B cell (primary cell): Measurements from ENCODE around the gene TPCN1. TPM values are rescaled to one million over a fixed set of nuclear protein-coding genes. Genes with fewer than 3 reads are reported as not detected.
A peak's percentile ranks its signal among the peaks of the same experiment; 100 is the strongest.

Experiments
- ATAC-seq: fragments of 200-7000 bp; cut with Tn5 transposase; one replicate; pipeline ENCODE4 v1.10.0; 2021; ENCODE audit warnings: low read depth, mild to moderate bottlenecking, moderate number of reproducible peaks, moderate library complexity
- CTCF ChIA-PET: fragments of 350-600 bp; sonication (Branson Sonifier 250); formaldehyde crosslinking; loops from one replicate; lab custom pipeline; 2021; ENCODE audit warnings: antibody characterized with exemption, inconsistent platforms; lab: Charles Lee
- POLR2A ChIA-PET: fragments of 350-600 bp; sonication (Branson Sonifier 250); formaldehyde crosslinking; loops from one replicate; lab custom pipeline; 2021; ENCODE audit warnings: antibody characterized with exemption; lab: Charles Lee
- DNase-seq: peaks from one replicate; pipeline ENCODE4 v3.0.0; 2013
- H2AFZ ChIP-seq: 2 replicates; pipeline ENCODE4 v1.6.1; 2012; ENCODE audit warnings: mild to moderate bottlenecking, low read depth, low read length; ENCODE audit not compliant: insufficient read depth, poor library complexity, severe bottlenecking
- H3K27ac ChIP-seq, 2 donors: 1 replicate in 1 of 2; 2 replicates in 1 of 2; pipeline ENCODE4 v1.5.1; 2012 to 2013; ENCODE audit warnings: low read length in 2 of 2, mild to moderate bottlenecking in 2 of 2, moderate library complexity in 1 of 2
- H3K27me3 ChIP-seq, 4 experiments: fragments of 200-600 bp in 1 of 4; sonication (generic) in 1 of 4; replicated peaks in 1 of 4; 1 replicate in 2 of 4; 2 replicates in 2 of 4; pipeline versions ENCODE4 v1.6.1 to v1.7.0; 2013 to 2016; ENCODE audit warnings: low read length in 3 of 4, mild to moderate bottlenecking in 2 of 4, mixed read lengths in 1 of 4, moderate library complexity in 1 of 4; ENCODE audit not compliant: insufficient read depth in 4 of 4, control insufficient read depth in 3 of 4; ENCODE audit errors: control extremely low read depth in 1 of 4
- H3K36me3 ChIP-seq, 2 experiments: replicated peaks in 1 of 2; 1 replicate in 1 of 2; 2 replicates in 1 of 2; pipeline versions ENCODE4 v1.6.1 to v1.7.1; 2013; ENCODE audit warnings: low read length in 1 of 2; ENCODE audit not compliant: insufficient read depth in 2 of 2, control insufficient read depth in 1 of 2; ENCODE audit errors: control extremely low read depth in 1 of 2, extremely low read depth in 1 of 2
- H3K4me1 ChIP-seq, 2 donors: fragments of 200-600 bp in 1 of 2; sonication (generic) in 1 of 2; 1 replicate in 1 of 2; 2 replicates in 1 of 2; pipeline versions ENCODE4 v1.5.1 to v1.6.1; 2013 to 2017; ENCODE audit warnings: low read length in 2 of 2; ENCODE audit not compliant: control insufficient read depth in 2 of 2, insufficient read depth in 2 of 2
- H3K4me2 ChIP-seq: replicated peaks from 2 replicates; pipeline ENCODE3; 2012; ENCODE audit warnings: mild to moderate bottlenecking, low read depth, low read length; ENCODE audit not compliant: poor library complexity, severe bottlenecking
- H3K4me3 ChIP-seq, 5 experiments: fragments of 200-600 bp in 1 of 5; sonication (generic) in 1 of 5; 1 replicate in 3 of 5; 2 replicates in 2 of 5; pipeline versions ENCODE4 v1.5.1 to v1.7.0; 2011 to 2016; ENCODE audit warnings: low read length in 4 of 5, mild to moderate bottlenecking in 4 of 5, low read depth in 2 of 5, control low read depth in 1 of 5, moderate library complexity in 1 of 5; ENCODE audit not compliant: insufficient read depth in 1 of 5; ENCODE audit errors: control extremely low read depth in 1 of 5, extremely low read depth in 1 of 5
- H3K79me2 ChIP-seq: fragments of 200-600 bp; sonication (generic); one replicate; pipeline ENCODE4 v1.6.0; 2016; ENCODE audit warnings: low read length; ENCODE audit not compliant: control insufficient read depth, insufficient read depth
- H3K9ac ChIP-seq: fragments of 200-600 bp; sonication (generic); 2 replicates; pipeline ENCODE4 v1.6.1; 2017; ENCODE audit warnings: mild to moderate bottlenecking, low read length, moderate library complexity
- H3K9me3 ChIP-seq, 3 donors: one replicate each; pipeline versions ENCODE4 v1.6.1 to v1.7.1; 2013; ENCODE audit warnings: low read length in 2 of 3; ENCODE audit not compliant: control insufficient read depth in 2 of 3, insufficient read depth in 1 of 3; ENCODE audit errors: control extremely low read depth in 1 of 3
- H4K20me1 ChIP-seq: 2 replicates; pipeline ENCODE4 v1.6.0; 2012; ENCODE audit warnings: mild to moderate bottlenecking, low read length; ENCODE audit not compliant: insufficient read depth, control insufficient read depth, poor library complexity, severe bottlenecking
- H3K27ac Mint-ChIP-seq: one replicate; pipeline ENCODE4 v1.8.0; 2021; ENCODE audit warnings: mixed read lengths
- H3K27me3 Mint-ChIP-seq: one replicate; pipeline ENCODE4 v1.8.0; 2021; ENCODE audit warnings: mixed read lengths
- H3K4me1 Mint-ChIP-seq: one replicate; pipeline ENCODE4 v1.8.0; 2021; ENCODE audit warnings: mixed read lengths
- H3K4me3 Mint-ChIP-seq: one replicate; pipeline ENCODE4 v1.8.0; 2021; ENCODE audit warnings: mixed read lengths
- H3K9me3 Mint-ChIP-seq: one replicate; pipeline ENCODE4 v1.8.0; 2022; ENCODE audit warnings: mixed read lengths; ENCODE audit not compliant: insufficient read depth
- EZH2 ChIP-seq: IDR thresholded peaks from 2 replicates; pipeline ENCODE4 v1.6.1; 2012; ENCODE audit warnings: borderline replicate concordance, low read depth, mild to moderate bottlenecking, moderate library complexity, low read length; ENCODE audit not compliant: insufficient read depth, poor library complexity, severe bottlenecking
- WGBS: methylation state at CpG from one replicate; pipeline ENCODE4 v1.1.5; 2013; ENCODE audit warnings: missing lambda C conversion rate; ENCODE audit not compliant: insufficient coverage; 5-methylcytosine and 5-hydroxymethylcytosine counted together
- intact Hi-C: fragments of 100-400 bp; cut with micrococcal nuclease; formaldehyde crosslinking; loops from one replicate; pipeline ENCODE4 v1.10.0; 2022
- polyA plus RNA-seq: library from polyadenylated mRNA; depleted of rRNA; stranded (reverse); fragments of >200 nt; gene quantifications from 2 replicates; pipeline ENCODE4 v1.2.3, GENCODE V29; 2012
- total RNA-seq, 2 donors: library from RNA; stranded (reverse); fragments of 120-200 nt in 1 of 2; gene quantifications; 1 replicate in 1 of 2; 2 replicates in 1 of 2; pipeline versions ENCODE4 v1.2.3 to v1.2.4, GENCODE V29; 2013 to 2022
- TF ChIP-seq, protein P1 (sequence below): fragments of 200-600 bp; IDR thresholded peaks from one replicate; pipeline ENCODE4 v1.8.0; 2022; ENCODE audit warnings: antibody characterized with exemption, mild to moderate bottlenecking

Gene TPCN1
- total and polyA plus RNA-seq, 2 donors (not counting 1 experiment from before 2014, with no cell fraction given): 80.8 to 258 TPM

DNA sequence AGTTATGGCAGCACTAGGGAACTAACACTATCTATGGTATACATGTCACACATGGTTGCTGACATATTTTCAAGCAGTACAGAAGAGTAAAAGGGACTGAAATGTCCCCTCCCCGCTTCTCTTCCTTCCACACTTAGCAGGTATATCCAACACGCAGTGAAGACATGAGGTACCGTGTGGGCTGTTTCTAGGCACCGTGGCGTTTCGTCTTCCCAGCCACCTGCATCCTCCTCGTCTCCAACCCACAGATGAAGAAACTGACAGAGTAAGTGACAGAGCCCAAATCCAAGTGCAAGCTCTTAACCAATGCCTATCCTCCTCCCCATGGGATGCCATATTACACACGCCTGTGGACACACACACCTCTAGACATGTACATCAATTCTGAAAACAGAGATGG, 81.2 kb downstream of the TPCN1 start:
- Histone ChIP-seq H3K9me3 (no peaks in the 10 kb centered on the region), H3K36me3 (peaks cover 0 to 14% of the 10 kb centered on the region in 2 experiments), H3K4me3 (no peak overlapping the region), H3K4me1 (peaks cover 11 to 19% of the 10 kb centered on the region in 2 donors), H3K27ac (no peak overlapping the region), H2AFZ (no peak overlapping the region), H3K4me2 (peak overlapping the region; percentile 49), H3K9ac (no peak overlapping the region), H4K20me1 (no peaks in the 10 kb centered on the region), H3K79me2 (no peaks in the 10 kb centered on the region), H3K27me3 (no peaks in the 10 kb centered on the region)
- intact Hi-C loops: no loop called here
- whole genome bisulfite sequencing: 61% methylated on average over 7 of the region's 8 CpGs
- Mint-ChIP-seq H3K9me3 (no peaks in the 10 kb centered on the region), H3K27ac (no peak overlapping the region), H3K4me3 (no peak overlapping the region), H3K4me1 (peaks cover 20% of the 10 kb centered on the region), H3K27me3 (no peaks in the 10 kb centered on the region)
- CTCF ChIA-PET: interaction anchor here (1.0 to 1.2 kb wide), 2 partner anchors 26 to 105 kb away, joined by 3 to 4 read pairs; no protein-coding TSS in a partner anchor
- no peak for TF ChIP-seq EZH2
- TF ChIP-seq, protein P1, sequence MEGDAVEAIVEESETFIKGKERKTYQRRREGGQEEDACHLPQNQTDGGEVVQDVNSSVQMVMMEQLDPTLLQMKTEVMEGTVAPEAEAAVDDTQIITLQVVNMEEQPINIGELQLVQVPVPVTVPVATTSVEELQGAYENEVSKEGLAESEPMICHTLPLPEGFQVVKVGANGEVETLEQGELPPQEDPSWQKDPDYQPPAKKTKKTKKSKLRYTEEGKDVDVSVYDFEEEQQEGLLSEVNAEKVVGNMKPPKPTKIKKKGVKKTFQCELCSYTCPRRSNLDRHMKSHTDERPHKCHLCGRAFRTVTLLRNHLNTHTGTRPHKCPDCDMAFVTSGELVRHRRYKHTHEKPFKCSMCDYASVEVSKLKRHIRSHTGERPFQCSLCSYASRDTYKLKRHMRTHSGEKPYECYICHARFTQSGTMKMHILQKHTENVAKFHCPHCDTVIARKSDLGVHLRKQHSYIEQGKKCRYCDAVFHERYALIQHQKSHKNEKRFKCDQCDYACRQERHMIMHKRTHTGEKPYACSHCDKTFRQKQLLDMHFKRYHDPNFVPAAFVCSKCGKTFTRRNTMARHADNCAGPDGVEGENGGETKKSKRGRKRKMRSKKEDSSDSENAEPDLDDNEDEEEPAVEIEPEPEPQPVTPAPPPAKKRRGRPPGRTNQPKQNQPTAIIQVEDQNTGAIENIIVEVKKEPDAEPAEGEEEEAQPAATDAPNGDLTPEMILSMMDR: no peak
- POLR2A ChIA-PET: no interaction called here
- peak; percentile 7 for ATAC-seq
- no peak for DNase-seq

DNA sequence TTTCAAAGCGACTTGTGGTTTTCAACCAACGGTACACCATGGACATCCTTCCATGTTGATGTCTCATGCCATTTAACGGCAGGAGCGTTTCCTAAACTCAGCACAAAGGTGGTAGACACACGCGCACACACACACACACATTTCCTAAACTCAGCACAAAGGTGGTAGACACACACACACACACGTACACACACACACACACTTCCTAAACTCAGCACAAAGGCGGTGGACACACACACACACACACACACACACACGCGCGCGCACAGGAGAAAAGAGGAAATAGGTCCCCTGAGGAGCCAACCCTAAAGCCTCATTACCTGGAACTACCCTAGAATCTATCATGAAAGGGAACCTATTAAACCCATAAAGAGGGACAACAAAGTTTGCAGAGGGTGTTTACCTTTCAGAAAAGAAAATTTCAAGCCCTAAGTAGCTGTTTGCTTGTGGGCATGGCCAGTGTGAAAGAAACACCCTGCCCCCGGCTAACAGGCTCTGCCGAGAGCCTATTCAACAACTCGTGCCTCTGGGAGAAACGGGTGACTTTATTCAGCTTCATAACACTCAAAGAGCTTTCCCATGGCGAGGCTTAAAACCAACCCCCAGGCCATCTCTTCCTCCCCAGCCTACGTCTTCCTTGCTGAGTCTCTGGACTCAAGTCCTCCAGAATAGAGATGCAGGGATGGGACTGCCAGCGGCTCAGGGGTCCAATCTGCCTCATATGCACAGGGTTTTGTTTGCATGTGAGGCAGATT, 81.8 kb downstream of the TPCN1 start:
- Mint-ChIP-seq H3K27me3 (no peaks in the 10 kb centered on the region), H3K9me3 (no peaks in the 10 kb centered on the region), H3K4me3 (peak overlapping the region; percentile 27), H3K27ac (peak overlapping the region; percentile 78), H3K4me1 (peaks cover 20% of the 10 kb centered on the region)
- CTCF ChIA-PET: interaction anchor here (1.2 kb wide), 1 partner anchor 106 kb away, joined by 4 read pairs; no protein-coding TSS in a partner anchor
- intact Hi-C loops: no loop called here
- no peak for TF ChIP-seq EZH2
- TF ChIP-seq, protein P1: no peak
- Histone ChIP-seq H3K27ac (no peak overlapping the region), H3K9ac (no peak overlapping the region), H3K4me2 (peak overlapping the region; percentile 49), H3K79me2 (no peaks in the 10 kb centered on the region), H3K9me3 (no peaks in the 10 kb centered on the region), H3K4me3 (no peak overlapping the region), H3K4me1 (peaks cover 11 to 19% of the 10 kb centered on the region in 2 donors), H3K36me3 (peaks cover 0 to 14% of the 10 kb centered on the region in 2 experiments), H2AFZ (no peak overlapping the region), H4K20me1 (no peaks in the 10 kb centered on the region), H3K27me3 (no peaks in the 10 kb centered on the region)
- 32% methylated on average over 14 of the region's 19 CpGs for WGBS
- DNase-seq (peak; percentile 78), ATAC-seq (peak; percentile 56)
- POLR2A ChIA-PET: no interaction called here
